HPDE6-E6E7 (cell line): Measurements from ENCODE around the gene TTYH2.

Source experiments
- DNase-seq: peaks from one replicate; pipeline ENCODE4 v3.0.0; 2011; ENCODE audit warnings: missing footprints; ENCODE audit errors: extremely low spot score

Gene TTYH2

GRCh38 chr17:74214484-74215341 is 1.3 kb downstream of the TTYH2 start:
- no peak for DNase-seq

DNA sequence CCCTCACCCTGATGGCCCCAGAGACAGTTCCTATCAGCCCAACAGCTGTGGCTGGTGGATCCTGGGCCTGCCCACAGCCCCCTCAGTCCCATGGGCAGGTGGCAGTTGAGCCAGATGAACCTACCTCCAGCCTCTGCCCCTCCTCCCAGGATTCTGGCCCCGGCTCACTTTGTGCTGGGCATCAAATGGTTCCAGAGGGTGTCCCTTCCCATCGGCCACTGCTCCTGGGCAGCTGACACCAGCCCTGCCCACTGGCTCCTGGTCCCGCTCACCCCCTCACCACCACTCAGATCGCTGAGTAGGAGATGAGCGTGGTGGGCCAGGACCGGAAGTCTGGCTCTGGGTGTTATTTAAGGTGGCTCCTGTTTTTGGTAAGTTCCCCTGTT is 2.0 kb downstream of the TTYH2 start:
- DNase-seq = no peak

DNA sequence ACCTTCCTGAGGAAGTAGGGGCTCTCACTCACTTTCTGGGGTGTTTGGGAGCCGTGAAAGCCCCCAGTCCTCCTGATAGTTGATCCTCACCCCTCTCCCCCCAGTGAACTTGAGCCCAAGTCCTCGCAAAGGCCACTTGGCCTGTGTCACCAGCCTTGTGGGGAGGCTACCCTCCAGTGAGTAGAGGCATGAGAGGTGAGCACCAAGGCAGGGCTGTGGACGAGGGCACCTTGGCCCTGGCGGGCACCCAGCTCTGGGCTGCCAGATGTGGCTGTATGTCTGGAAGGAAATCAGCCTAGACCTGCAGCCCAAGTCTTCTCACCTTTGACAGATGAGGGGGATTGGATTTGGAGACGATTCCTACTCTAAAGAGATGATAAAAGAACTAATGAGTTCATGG is 3.1 kb downstream of the TTYH2 start:
- no peak for DNase-seq

DNA sequence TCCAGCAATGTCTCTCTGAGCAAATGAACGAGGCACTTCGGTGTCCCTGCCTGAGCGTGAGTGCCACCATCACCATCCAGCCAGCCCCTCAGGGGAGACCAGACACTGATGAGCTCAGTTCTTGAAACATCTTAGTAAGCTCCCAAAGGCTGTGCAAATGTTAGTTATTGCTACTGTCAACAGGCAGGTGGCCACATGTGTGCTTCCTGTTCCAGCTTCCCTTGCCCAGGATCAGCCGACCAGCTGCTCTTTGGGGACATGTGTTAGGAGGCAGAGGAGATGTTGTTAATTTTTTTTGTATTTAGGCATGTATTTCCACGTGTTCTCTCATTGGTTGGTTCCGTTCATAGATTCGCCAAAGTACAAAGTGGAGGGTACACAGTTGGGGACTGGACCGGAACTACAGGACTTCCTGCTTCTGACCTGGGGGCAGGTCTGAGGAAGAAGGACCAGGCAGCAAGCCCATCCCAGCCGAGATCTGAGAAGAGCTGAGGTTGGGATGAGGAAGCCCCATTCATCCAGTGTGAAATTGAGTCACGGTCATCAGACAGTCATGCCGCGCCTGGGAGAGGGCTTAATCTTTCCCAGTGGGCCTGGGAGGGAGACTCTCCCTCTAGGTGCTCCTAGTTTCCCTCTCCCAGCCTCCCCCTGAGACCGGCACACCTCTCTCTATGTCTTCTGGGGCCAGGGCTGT is 3.8 kb downstream of the TTYH2 start:
- no peak for DNase-seq

DNA sequence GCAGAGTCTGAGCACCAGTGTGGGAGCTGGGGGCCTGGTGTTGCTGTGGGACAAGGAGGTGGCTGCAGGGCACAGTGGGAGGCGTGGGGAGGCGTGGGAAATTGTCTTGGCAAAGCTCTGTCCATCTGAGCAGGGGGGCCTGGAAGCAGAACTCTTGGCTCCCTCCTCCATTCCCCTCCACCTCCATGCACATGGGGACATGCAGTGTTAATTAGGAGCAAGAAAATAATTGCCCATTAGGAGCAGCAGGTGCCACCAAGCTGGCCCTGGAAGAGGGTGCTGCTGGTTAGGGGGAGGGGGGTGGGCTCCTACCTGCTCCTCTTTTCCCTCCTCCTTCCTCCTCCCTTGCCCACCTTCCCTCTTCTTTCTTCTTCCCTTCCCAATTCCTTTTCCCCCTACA is 4.5 kb downstream of the TTYH2 start:
- DNase-seq = no peak

DNA sequence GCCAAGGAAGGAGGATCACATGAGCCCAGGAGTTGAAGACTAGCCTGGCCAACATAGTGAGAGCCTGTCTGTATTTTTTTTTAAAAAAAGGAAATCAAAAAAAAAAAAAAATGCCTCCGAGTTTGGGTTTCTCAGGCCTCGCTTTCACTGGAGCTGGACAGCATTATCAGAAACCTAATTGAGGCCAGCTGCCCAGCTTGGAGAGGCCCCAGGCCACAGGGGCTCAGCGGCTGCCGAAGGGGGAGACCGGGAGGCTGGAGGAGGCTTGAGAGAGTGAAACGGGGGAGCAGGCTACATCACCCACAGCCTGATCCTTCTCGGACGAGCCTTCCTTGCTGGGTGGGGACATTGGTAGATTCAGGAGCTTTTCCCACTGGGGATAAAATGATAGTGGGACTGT is 5.1 kb downstream of the TTYH2 start:
- no peak for DNase-seq

DNA sequence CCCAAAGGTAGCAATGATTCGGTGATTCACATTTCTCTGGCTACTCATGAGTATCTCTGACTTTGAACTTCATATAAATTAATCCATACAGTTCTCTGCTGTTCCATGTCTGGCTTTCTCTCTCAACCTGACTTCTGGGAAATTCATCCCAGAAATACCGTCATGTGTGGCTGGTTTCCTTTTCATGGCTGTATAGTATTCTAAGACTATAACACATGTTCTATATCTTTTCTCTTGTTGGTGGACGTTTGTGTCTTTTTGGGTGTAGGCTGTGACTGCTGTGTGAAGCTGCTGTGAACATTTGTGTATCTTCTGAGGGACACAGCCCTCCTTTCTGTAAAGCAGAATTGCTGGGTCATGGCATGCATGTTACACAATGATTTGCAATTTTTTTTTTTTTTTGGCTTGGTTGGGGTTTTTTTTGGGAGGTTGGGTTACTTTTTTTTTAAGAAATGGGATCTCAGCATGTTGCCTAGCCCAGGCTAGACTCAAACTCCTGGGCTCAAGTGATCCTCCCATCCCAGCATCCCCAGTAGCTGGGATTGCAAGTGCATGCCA is 6.3 kb downstream of the TTYH2 start:
- no peak for DNase-seq

- DNase-seq = no peak
Observed at GRCh38 chr17:74220219-74220618, 6.8 kb downstream of the TTYH2 start.

DNA sequence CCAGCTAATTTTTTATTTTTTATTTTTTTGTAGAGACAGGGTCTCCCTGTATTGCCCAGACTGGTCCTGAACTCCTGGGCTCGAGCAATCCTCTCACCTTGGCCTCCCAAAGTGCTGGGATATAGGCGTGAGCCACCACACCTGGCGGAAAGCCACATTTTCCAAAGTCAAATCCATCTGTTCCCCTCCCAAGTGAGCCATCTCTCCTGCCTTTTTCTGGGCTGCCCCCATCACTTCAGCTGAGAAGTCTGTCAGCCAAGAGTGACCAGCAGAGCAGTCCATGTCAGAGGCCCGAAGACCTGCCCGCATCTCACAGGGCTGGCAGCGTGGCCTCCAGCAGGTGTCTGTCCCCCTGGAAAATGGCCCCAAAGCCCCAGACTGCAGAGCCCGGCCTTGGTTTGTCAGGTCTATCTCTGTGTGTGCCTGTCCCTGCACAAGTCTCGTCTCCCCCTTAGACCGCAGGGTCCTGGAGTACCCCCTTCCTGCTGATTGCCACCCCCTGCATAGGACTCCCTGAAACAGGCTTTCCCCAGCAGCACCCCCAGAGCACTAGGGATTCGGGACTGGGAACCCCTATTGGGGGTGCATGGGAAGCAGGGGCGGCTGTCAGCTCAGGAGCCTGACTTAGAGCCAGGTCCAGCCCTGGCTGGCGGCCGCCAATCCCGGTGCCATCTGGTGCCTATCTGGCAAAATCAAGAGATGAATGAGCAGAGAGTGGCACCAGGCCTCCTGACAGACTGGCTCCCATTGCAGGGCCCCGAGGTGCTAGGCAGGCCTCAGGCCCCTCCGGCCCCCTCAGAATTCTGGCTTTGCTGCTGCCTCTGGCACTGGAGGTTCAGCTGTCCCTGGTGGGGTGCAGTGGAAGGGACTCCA is 7.8 kb downstream of the TTYH2 start:
- DNase-seq = no peak

- DNase-seq = no peak
Observed at GRCh38 chr17:74222399-74222798, 9.0 kb downstream of the TTYH2 start.

- DNase-seq = no peak
Observed at GRCh38 chr17:74223901-74224300, 10.5 kb downstream of the TTYH2 start.

GRCh38 chr17:74224959-74225725 is 11.8 kb downstream of the TTYH2 start:
- DNase-seq = no peak

DNA sequence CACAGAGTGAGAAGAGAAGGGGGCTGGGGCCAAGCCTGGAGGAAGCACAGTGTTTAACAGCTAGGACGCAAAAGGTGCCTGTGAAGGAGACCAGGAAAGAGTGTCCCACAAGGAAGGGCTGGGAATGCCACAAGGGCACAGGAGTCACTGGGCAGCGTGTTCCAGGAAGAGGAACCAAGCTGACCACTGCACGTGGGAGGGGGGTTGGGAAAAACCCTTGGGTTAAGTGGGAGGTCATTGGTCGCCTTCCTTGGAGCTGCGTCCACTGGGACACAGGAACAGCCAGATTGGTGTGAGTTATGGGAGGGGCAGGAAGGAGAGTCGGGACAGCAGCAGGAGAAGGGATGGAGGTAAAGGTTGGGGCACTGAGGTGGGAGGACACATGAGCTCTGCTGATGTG is 12.9 kb downstream of the TTYH2 start:
- no peak for DNase-seq

GRCh38 chr17:74227271-74228080 is 14.1 kb downstream of the TTYH2 start:
- DNase-seq = no peak

DNA sequence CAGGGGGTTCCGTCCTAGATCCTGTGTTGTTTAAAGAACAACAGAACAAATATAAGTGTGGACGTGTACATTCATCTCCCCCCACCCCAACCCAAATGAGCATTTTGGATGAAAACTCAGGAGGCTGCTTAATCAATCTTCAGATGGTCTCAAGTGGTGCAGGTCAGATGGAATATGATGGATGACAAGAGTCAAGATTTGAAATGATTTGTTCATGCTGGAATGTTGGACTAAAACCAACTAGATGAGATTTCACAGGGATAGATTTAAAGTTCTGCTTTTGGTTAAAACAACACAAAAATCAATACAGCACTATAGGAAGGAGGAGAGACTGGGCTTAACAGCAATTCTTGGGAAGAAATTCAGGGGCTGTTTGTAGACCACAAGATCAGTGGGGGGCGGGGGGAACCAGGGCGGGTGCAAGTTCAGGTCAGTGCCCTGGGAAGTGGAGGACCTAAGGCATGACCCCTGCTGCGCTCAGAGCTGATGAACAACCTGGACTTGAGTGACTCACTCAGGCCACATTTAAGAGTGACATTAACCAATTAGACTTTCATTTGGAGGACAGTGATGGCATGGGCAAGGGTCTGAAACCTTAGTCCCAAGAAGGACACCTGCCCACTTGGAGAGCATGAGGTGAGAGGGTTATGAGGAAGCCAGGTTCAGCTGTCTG is 15.1 kb downstream of the TTYH2 start:
- DNase-seq = no peak

DNA sequence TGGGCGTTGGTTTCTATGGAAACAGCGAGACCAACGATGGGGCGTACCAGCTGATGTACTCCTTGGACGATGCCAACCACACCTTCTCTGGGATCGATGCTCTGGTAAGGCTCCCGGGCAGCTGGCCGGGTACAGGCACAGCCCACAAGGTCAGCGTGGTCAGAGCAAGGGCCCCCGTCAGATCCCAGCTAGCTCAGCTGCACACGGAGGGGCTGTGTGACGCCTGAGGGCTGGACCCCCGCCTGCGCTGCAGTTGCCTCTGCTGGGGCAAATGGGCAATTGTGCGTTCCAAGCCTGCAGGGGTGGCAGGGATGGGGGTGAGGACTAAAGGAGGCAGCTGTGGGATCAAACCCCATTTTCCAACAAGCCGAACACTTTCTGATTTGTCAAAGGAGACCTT is 17.5 kb downstream of the TTYH2 start:
- DNase-seq = no peak

DNA sequence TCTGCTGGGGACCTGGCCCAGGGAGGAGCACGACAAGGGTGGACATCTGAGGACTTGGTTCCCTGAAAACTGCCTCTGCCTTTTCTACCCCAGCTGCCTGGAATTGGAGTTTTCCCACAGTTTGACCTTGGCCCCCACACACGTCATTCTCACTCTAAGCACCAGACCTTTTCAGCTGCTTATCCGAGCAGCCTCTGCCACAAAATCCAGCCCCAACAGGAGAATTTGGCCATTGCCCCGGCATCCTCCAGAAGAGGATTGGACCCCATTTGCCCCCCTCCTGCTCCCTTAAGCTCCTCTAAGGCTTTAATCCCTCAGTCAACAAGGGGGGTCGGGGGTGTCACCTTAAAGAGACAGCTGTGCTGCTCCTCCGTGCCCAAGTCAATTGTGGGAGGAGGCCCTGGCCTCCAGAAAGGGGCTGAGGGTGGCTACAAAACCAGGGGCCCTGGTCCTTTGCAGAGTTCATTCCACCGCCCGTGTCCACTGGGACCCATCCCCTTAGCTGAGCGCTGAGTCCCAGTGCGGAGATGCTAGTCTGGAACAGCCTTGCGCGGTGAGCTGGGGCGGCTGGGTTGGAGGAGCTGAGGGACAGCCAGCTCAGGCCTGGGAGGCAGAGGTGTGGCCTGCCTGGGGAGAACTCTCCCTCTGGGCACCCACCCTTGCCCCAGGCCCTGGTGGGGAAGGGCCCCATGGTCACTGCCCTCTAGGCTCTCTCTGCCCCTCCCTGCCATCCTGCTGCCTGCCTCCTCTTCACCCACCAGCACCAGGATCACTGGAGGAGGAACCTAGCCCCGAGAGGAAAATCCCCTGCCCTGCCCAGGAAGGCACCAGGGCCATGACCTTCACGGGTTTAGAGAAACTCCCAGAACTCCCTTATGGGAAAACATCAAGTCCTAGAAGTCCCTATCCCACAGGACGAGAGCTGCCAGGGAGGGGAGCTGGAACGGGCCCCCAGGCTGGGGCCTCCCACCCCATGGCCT is 18.8 kb downstream of the TTYH2 start:
- no peak for DNase-seq

DNA sequence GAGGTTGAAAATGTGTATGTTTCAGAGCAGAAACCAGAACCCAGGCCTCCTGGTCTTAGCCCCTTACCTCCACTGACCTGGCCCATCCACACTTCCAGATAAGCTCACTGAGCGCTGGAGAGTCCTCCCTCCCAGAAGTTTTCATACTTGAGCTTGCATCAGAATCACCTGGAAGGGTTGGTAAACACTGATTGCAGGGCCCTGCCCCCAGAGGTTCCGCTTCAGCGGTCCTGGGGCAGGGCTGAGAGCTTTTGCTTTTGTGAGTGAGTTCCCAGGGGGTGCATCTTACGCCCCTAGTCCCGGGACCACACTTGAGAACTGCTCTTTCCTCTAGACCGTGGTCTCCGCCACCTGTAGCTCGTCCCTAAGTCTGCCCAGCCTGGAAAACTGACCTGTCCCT is 20.6 kb downstream of the TTYH2 start:
- DNase-seq = no peak

- no peak for DNase-seq
Observed at GRCh38 chr17:74234486-74234885, 21.1 kb downstream of the TTYH2 start.
